H9 (cell line): ENCODE results near the gene NPC1L1. TPM values are rescaled to one million over a fixed set of nuclear protein-coding genes. Genes with fewer than 3 reads are reported as not detected.

ENCODE experiments used
- DNase-seq: peaks from one replicate; pipeline ENCODE4 v3.0.0-alpha.2; 2017
- H2AFZ ChIP-seq: one replicate; pipeline ENCODE4 v1.6.1; 2013; ENCODE audit warnings: mild to moderate bottlenecking, low read length, control low read depth, moderate library complexity
- H2AK5ac ChIP-seq: 2 replicates; pipeline ENCODE4 v1.6.1; 2013; ENCODE audit warnings: low read length, control low read depth, mixed read lengths; ENCODE audit not compliant: insufficient read length
- H2BK120ac ChIP-seq: one replicate; pipeline ENCODE4 v1.6.1; 2013; ENCODE audit warnings: low read depth, mild to moderate bottlenecking, low read length, control low read depth, inconsistent platforms; ENCODE audit not compliant: poor library complexity, severe bottlenecking
- H2BK12ac ChIP-seq: 2 replicates; pipeline ENCODE4 v1.6.1; 2013; ENCODE audit warnings: low read length, control low read depth, mixed read lengths, low read depth; ENCODE audit not compliant: insufficient read length
- H2BK15ac ChIP-seq: 2 replicates; pipeline ENCODE4 v1.6.1; 2013; ENCODE audit warnings: low read depth, low read length, control low read depth
- H2BK20ac ChIP-seq: one replicate; pipeline ENCODE4 v1.6.1; 2013; ENCODE audit warnings: low read depth, mild to moderate bottlenecking, low read length, control low read depth, inconsistent platforms; ENCODE audit not compliant: poor library complexity, severe bottlenecking
- H2BK5ac ChIP-seq: 2 replicates; pipeline ENCODE4 v1.6.1; 2013; ENCODE audit warnings: low read length, control low read depth, mixed read lengths; ENCODE audit not compliant: insufficient read length
- H3K14ac ChIP-seq: 2 replicates; pipeline ENCODE4 v1.6.1; 2013; ENCODE audit warnings: low read length, control low read depth; ENCODE audit not compliant: insufficient read depth
- H3K18ac ChIP-seq: 2 replicates; pipeline ENCODE4 v1.6.1; 2013; ENCODE audit warnings: low read depth, mild to moderate bottlenecking, mixed read lengths, low read length, control low read depth; ENCODE audit not compliant: insufficient read length
- H3K23ac ChIP-seq: 2 replicates; pipeline ENCODE4 v1.6.1; 2013; ENCODE audit warnings: low read length, control low read depth, mixed read lengths, low read depth; ENCODE audit not compliant: insufficient read length
- H3K23me2 ChIP-seq: 2 replicates; pipeline ENCODE4 v1.6.1; 2013; ENCODE audit warnings: low read depth, mild to moderate bottlenecking, mixed read lengths, low read length, control low read depth; ENCODE audit not compliant: insufficient read length, poor library complexity, severe bottlenecking
- H3K27ac ChIP-seq: 2 replicates; pipeline ENCODE4 v1.5.1; 2013; ENCODE audit warnings: low read length, control low read depth, mixed read lengths, low read depth; ENCODE audit not compliant: insufficient read length
- H3K27me3 ChIP-seq: 2 replicates; pipeline ENCODE4 v1.6.1; 2013; ENCODE audit warnings: low read length, control low read depth, inconsistent platforms; ENCODE audit not compliant: insufficient read depth
- H3K4ac ChIP-seq: 2 replicates; pipeline ENCODE4 v1.6.1; 2013; ENCODE audit warnings: low read depth, mild to moderate bottlenecking, control low read depth, inconsistent platforms, low read length, moderate library complexity
- H3K4me1 ChIP-seq: 2 replicates; pipeline ENCODE4 v1.6.1; 2013; ENCODE audit warnings: low read length, control low read depth, inconsistent platforms; ENCODE audit not compliant: insufficient read depth
- H3K4me2 ChIP-seq: 2 replicates; pipeline ENCODE4 v1.6.1; 2013; ENCODE audit warnings: low read length, control low read depth, mixed read lengths; ENCODE audit not compliant: insufficient read length, insufficient read depth
- H3K56ac ChIP-seq: 2 replicates; pipeline ENCODE4 v1.6.1; 2013; ENCODE audit warnings: low read depth, mild to moderate bottlenecking, mixed read lengths, low read length, control low read depth; ENCODE audit not compliant: insufficient read length
- H3K79me1 ChIP-seq: 2 replicates; pipeline ENCODE4 v1.6.1; 2013; ENCODE audit warnings: low read depth, mild to moderate bottlenecking, moderate library complexity, low read length, control low read depth, inconsistent platforms; ENCODE audit not compliant: insufficient read depth, poor library complexity, severe bottlenecking
- H3K79me2 ChIP-seq: 2 replicates; pipeline ENCODE4 v1.6.1; 2013; ENCODE audit warnings: low read length, control low read depth, inconsistent platforms; ENCODE audit not compliant: insufficient read depth
- H3K9ac ChIP-seq: 2 replicates; pipeline ENCODE4 v1.6.1; 2013; ENCODE audit warnings: low read length, control low read depth, mixed read lengths; ENCODE audit not compliant: insufficient read length; ENCODE audit errors: extremely low read depth
- H3K9me3 ChIP-seq: one replicate; pipeline ENCODE4 v1.6.1; 2013; ENCODE audit warnings: low read depth, low read length, inconsistent platforms; ENCODE audit not compliant: control insufficient read depth
- H3T11ph ChIP-seq: one replicate; pipeline ENCODE4 v1.6.1; 2013; ENCODE audit warnings: mild to moderate bottlenecking, low read length, control low read depth, inconsistent platforms
- H4K20me1 ChIP-seq: one replicate; pipeline ENCODE4 v1.6.1; 2013; ENCODE audit not compliant: control insufficient read depth, insufficient read length, insufficient read depth
- H4K5ac ChIP-seq: 2 replicates; pipeline ENCODE4 v1.6.1; 2013; ENCODE audit warnings: low read depth, mild to moderate bottlenecking, mixed read lengths, low read length, control low read depth; ENCODE audit not compliant: insufficient read length
- H4K8ac ChIP-seq: replicated peaks from 2 replicates; pipeline ENCODE4 v1.6.1; 2013; ENCODE audit warnings: low read length, control low read depth, mixed read lengths, low read depth; ENCODE audit not compliant: insufficient read length
- H4K91ac ChIP-seq: 2 replicates; pipeline ENCODE4 v1.6.1; 2013; ENCODE audit warnings: low read depth, mild to moderate bottlenecking, moderate library complexity, mixed read lengths, low read length, control low read depth; ENCODE audit not compliant: insufficient read length
- H3K27ac Mint-ChIP-seq, 3 experiments: 2 replicates in 2 of 3; 3 replicates in 1 of 3; pipeline ENCODE4 v1.8.0; 2020 to 2021; ENCODE audit warnings: mixed read lengths in 3 of 3, mild to moderate bottlenecking in 1 of 3, moderate library complexity in 1 of 3
- H3K27me3 Mint-ChIP-seq: 2 replicates; pipeline ENCODE4 v1.8.0; 2021; ENCODE audit warnings: low read depth, mild to moderate bottlenecking, moderate library complexity, mixed read lengths
- H3K36me3 Mint-ChIP-seq, 3 experiments: 2 replicates in 2 of 3; 3 replicates in 1 of 3; pipeline ENCODE4 v1.8.0; 2020 to 2021; ENCODE audit warnings: low read depth in 3 of 3, mixed read lengths in 3 of 3; ENCODE audit not compliant: insufficient read depth in 1 of 3
- H3K4me1 Mint-ChIP-seq, 2 experiments: 2 replicates each; pipeline ENCODE4 v1.8.0; 2020; ENCODE audit warnings: mixed read lengths in 2 of 2
- H3K4me3 Mint-ChIP-seq, 2 experiments: 2 replicates in 1 of 2; 3 replicates in 1 of 2; pipeline ENCODE4 v1.8.0; 2020 to 2021; ENCODE audit warnings: mild to moderate bottlenecking in 2 of 2, mixed read lengths in 2 of 2, moderate library complexity in 1 of 2
- H3K9me3 Mint-ChIP-seq, 2 experiments: 2 replicates in 1 of 2; 3 replicates in 1 of 2; pipeline ENCODE4 v1.8.0; 2020; ENCODE audit warnings: mild to moderate bottlenecking in 2 of 2, mixed read lengths in 2 of 2, moderate library complexity in 1 of 2
- CTCF ChIP-seq: fragments of 200-600 bp; sonication (generic); conservative IDR thresholded peaks from 3 replicates; pipeline ENCODE4 v1.8.0; 2021; ENCODE audit warnings: antibody characterized with exemption, mild to moderate bottlenecking
- WGBS: extraction: QIAGEN DNeasy Blood & Tissue Kit; methylation state at CpG from one replicate; pipeline ENCODE4 v1.1.7; 2013; ENCODE audit warnings: missing lambda C conversion rate, low lambda C conversion rate, mixed read lengths; ENCODE audit not compliant: insufficient read length; ENCODE audit errors: extremely low coverage; 5-methylcytosine and 5-hydroxymethylcytosine counted together
- total RNA-seq: library from RNA; stranded (reverse); gene quantifications from 2 replicates; pipeline ENCODE4 v1.2.1, GENCODE V29; 2021

The NPC1L1 gene
- total RNA-seq, 1 experiment from 2014 or later = 0.11 TPM

GRCh38 chr7:44486693-44487092, 54.4 kb downstream of the NPC1L1 start:
- Histone ChIP-seq H2AFZ (no peak overlapping the region), H3K79me2 (peaks cover 17% of the 10 kb centered on the region; the same call in 1 of the 2 replicates), H3K23me2 (no peaks in the 10 kb centered on the region), H4K91ac (no peak overlapping the region), H3K27me3 (no peaks in the 10 kb centered on the region), H4K5ac (no peak overlapping the region), H2BK5ac (no peak overlapping the region), H3K79me1 (peaks cover 9% of the 10 kb centered on the region), H2AK5ac (no peak overlapping the region), H3K14ac (no peak overlapping the region), H3K56ac (no peak overlapping the region), H3K4me1 (peaks cover 3% of the 10 kb centered on the region; the same call in 1 of the 2 replicates), H2BK15ac (no peak overlapping the region), H3K18ac (no peak overlapping the region), H2BK12ac (no peak overlapping the region), H3K9me3 (no peaks in the 10 kb centered on the region), H3T11ph (no peak overlapping the region), H3K4me2 (no peak overlapping the region), H3K23ac (no peak overlapping the region), H4K8ac (no peak overlapping the region), H3K27ac (no peak overlapping the region), H2BK20ac (no peak overlapping the region), H2BK120ac (no peak overlapping the region), H3K4ac (no peak overlapping the region), H3K9ac (no peak overlapping the region), H4K20me1 (no peaks in the 10 kb centered on the region)
- H3K27me3 Mint-ChIP-seq = no peaks in the 10 kb centered on the region
- no peaks in the 10 kb centered on the region for H3K9me3 Mint-ChIP-seq
- H3K27ac Mint-ChIP-seq = peak overlapping the region in 1 of 3 experiments; percentile 24; a peak in 1 of 7 replicates
- WGBS = no CpG with 5 or more reads among the region's 1 CpG
- H3K4me1 Mint-ChIP-seq = peaks cover 18 to 23% of the 10 kb centered on the region in 2 experiments
- no peak overlapping the region for H3K4me3 Mint-ChIP-seq
- TF ChIP-seq CTCF = 0 out of 3 replicates have a peak, but pooled peaks have one; percentile 12
- DNase-seq = no peak
- peaks cover 26 to 40% (median 40%) of the 10 kb centered on the region in 3 experiments for H3K36me3 Mint-ChIP-seq
